ENCODE results near the gene ALDH4A1. TPM values are rescaled to one million over a fixed set of nuclear protein-coding genes. Genes with fewer than 3 reads are reported as not detected.

ALDH4A1 gene
- total RNA-seq, 1 donor from 2014 or later = 6.5 TPM

- H3K9me3 Mint-ChIP-seq = no peaks in the 10 kb centered on the region
- ATAC-seq (ENCODE audit: low read depth) = no peak
- intact Hi-C loops (cut with micrococcal nuclease) = no loop called here
- H3K4me1 Mint-ChIP-seq = peaks cover 62% of the 10 kb centered on the region
- DNase-seq = no peak
- peak overlapping the region; percentile 8 for H3K4me3 Mint-ChIP-seq
- H3K36me3 Mint-ChIP-seq (ENCODE audit: low read depth) = no peaks in the 10 kb centered on the region
- TF ChIP-seq CTCF (IDR thresholded peaks at IDR 0.05) = no peak
- no peaks in the 10 kb centered on the region for H3K27me3 Mint-ChIP-seq
- POLR2A ChIA-PET = interaction anchor here (0.5 kb wide), 1 partner anchor 1493 kb away, joined by 3 read pairs; no protein-coding TSS in a partner anchor
- CTCF ChIA-PET = interaction anchor here (0.6 to 0.8 kb wide), 2 partner anchors 18 to 19 kb away, joined by 3 to 4 read pairs; no protein-coding TSS in a partner anchor
- H3K27ac Mint-ChIP-seq = peak overlapping the region; percentile 46
Observed at GRCh38 chr1:18931730-18932129, 29.4 kb upstream of the ALDH4A1 start.

GRCh38 chr1:18929686-18930085 lies 27.3 kb upstream of the ALDH4A1 start:
- no peak overlapping the region for H3K27ac Mint-ChIP-seq
- no peak for TF ChIP-seq CTCF (IDR thresholded peaks at IDR 0.05)
- no peaks in the 10 kb centered on the region for H3K36me3 Mint-ChIP-seq (ENCODE audit: low read depth)
- DNase-seq (no peak), ATAC-seq (ENCODE audit: low read depth) (no peak)
- intact Hi-C loops (cut with micrococcal nuclease) = no loop called here
- H3K27me3 Mint-ChIP-seq = no peaks in the 10 kb centered on the region
- CTCF ChIA-PET = interaction anchor here (1.3 to 1.8 kb wide), 2 partner anchors 21 to 23 kb away, joined by 4 to 5 read pairs; no protein-coding TSS in a partner anchor
- H3K4me1 Mint-ChIP-seq = peaks cover 75% of the 10 kb centered on the region
- no peak overlapping the region for H3K4me3 Mint-ChIP-seq
- H3K9me3 Mint-ChIP-seq = no peaks in the 10 kb centered on the region
- POLR2A ChIA-PET = interaction anchor here (1.0 to 1.3 kb wide), 2 partner anchors 15 to 27 kb away, joined by 3 to 5 read pairs; partner anchors contain the start of gene ALDH4A1

- no peak for TF ChIP-seq CTCF (IDR thresholded peaks at IDR 0.05)
- ChIA-PET CTCF (interaction anchor here (1.8 to 3.8 kb wide), 3 partner anchors 22 kb away, joined by 5 to 27 read pairs (median 26); no protein-coding TSS in a partner anchor), POLR2A (interaction anchor here (1.1 to 3.4 kb wide), 3 partner anchors 21 to 25 kb away, joined by 3 to 89 read pairs (median 11); no protein-coding TSS in a partner anchor)
- no peaks in the 10 kb centered on the region for H3K36me3 Mint-ChIP-seq (ENCODE audit: low read depth)
- no peaks in the 10 kb centered on the region for H3K27me3 Mint-ChIP-seq
- H3K4me3 Mint-ChIP-seq = no peak overlapping the region
- intact Hi-C loops (cut with micrococcal nuclease) = no loop called here
- H3K27ac Mint-ChIP-seq = no peak overlapping the region
- H3K4me1 Mint-ChIP-seq = peaks cover 74% of the 10 kb centered on the region
- ATAC-seq (ENCODE audit: low read depth) (no peak), DNase-seq (no peak)
- H3K9me3 Mint-ChIP-seq = no peaks in the 10 kb centered on the region
Observed at GRCh38 chr1:18928985-18929384, 26.6 kb upstream of the ALDH4A1 start.

- H3K4me1 Mint-ChIP-seq = peaks cover 80% of the 10 kb centered on the region
- TF ChIP-seq CTCF (IDR thresholded peaks at IDR 0.05) = no peak
- ATAC-seq (ENCODE audit: low read depth) = no peak
Observed at GRCh38 chr1:18928406-18928805, 26.1 kb upstream of the ALDH4A1 start.

GRCh38 chr1:18927654-18928272 lies 25.4 kb upstream of the ALDH4A1 start:
- Mint-ChIP-seq H3K4me3 (peak overlapping the region; percentile 79), H3K9me3 (no peaks in the 10 kb centered on the region), H3K27ac (peak overlapping the region; percentile 95), H3K36me3 (ENCODE audit: low read depth) (no peaks in the 10 kb centered on the region), H3K4me1 (peaks cover 86% of the 10 kb centered on the region), H3K27me3 (no peaks in the 10 kb centered on the region)
- intact Hi-C loops (cut with micrococcal nuclease) = loop anchor here (1.0 kb wide), 1 partner anchor 29 kb away; the partner anchor contains the start of gene IFFO2
- TF ChIP-seq CTCF (IDR thresholded peaks at IDR 0.05) = no peak
- ChIA-PET POLR2A (interaction anchor here (0.5 to 3.4 kb wide), 14 partner anchors 11 to 962 kb away, joined by 3 to 89 read pairs (median 6); partner anchors contain the start of genes ALDH4A1 and IFFO2), CTCF (interaction anchor here (1.1 to 5.4 kb wide), 5 partner anchors 14 to 42 kb away, joined by 3 to 53 read pairs (median 26); no protein-coding TSS in a partner anchor)
- no peak for DNase-seq
- peak; percentile 57 for ATAC-seq (ENCODE audit: low read depth)

More at GRCh38 chr1:18928406-18928805, 26.1 kb upstream of the ALDH4A1 start:
- intact Hi-C loops (cut with micrococcal nuclease) = no loop called here
- CTCF ChIA-PET = interaction anchor here (2.7 to 5.4 kb wide), 3 partner anchors 14 to 23 kb away, joined by 26 to 53 read pairs (median 27); no protein-coding TSS in a partner anchor
- Mint-ChIP-seq H3K27ac (no peak overlapping the region), H3K27me3 (no peaks in the 10 kb centered on the region), H3K9me3 (no peaks in the 10 kb centered on the region), H3K36me3 (ENCODE audit: low read depth) (no peaks in the 10 kb centered on the region), H3K4me3 (peak overlapping the region; percentile 79)
- POLR2A ChIA-PET = interaction anchor here (0.6 to 3.4 kb wide), 5 partner anchors 14 to 755 kb away, joined by 3 to 89 read pairs (median 9); no protein-coding TSS in a partner anchor
- no peak for DNase-seq
